HepG2 (cell line): ENCODE measurements around the gene KMT2B. TPM values are rescaled to one million over a fixed set of nuclear protein-coding genes. Genes with fewer than 3 reads are reported as not detected.

Experiments used
- MXI1 ChIP-seq: IDR thresholded peaks from 3 replicates; pipeline ENCODE4 v1.6.1; 2012; ENCODE audit warnings: low read depth, low read length, inconsistent platforms, borderline replicate concordance
- NR2F2 ChIP-seq: IDR thresholded peaks from 2 replicates; pipeline ENCODE4 v1.6.1; 2012; ENCODE audit warnings: low read depth, inconsistent platforms, borderline replicate concordance
- THYN1 ChIP-seq: sonication (generic); formaldehyde crosslinking; IDR thresholded peaks from 2 replicates; pipeline ENCODE4 v1.8.1; 2023; ENCODE audit warnings: low read depth, mild to moderate bottlenecking, moderate library complexity, missing genetic modification reagents, borderline replicate concordance
- ZNF343 ChIP-seq: sonication (generic); formaldehyde crosslinking; IDR thresholded peaks from 2 replicates; pipeline ENCODE4 v1.4.0; 2020; ENCODE audit warnings: mild to moderate bottlenecking, missing genetic modification reagents
- polyA plus RNA-seq, 8 experiments: library from polyadenylated mRNA; depleted of rRNA in 3 of 8; stranded (reverse) in 7 of 8; unstranded in 1 of 8; fragments of >200 nt; fragmentation: Illumina TruSeq in 4 of 8; extraction: Trizol in 4 of 8; gene quantifications; 2 replicates each; pipeline versions ENCODE4 v1.2.1 to v1.2.3, GENCODE V29; 2011 to 2016; ENCODE audit warnings: low read depth in 4 of 8, missing spikeins in 1 of 8, mixed read lengths in 1 of 8; ENCODE audit not compliant: insufficient read depth in 1 of 8
- total RNA-seq, 5 experiments: library from RNA; depleted of rRNA; stranded (reverse); fragments of >200 nt; fragmentation: Illumina TruSeq; extraction: Trizol; gene quantifications; 2 replicates each; pipeline ENCODE4 v1.2.3, GENCODE V29; 2016; ENCODE audit warnings: low read depth in 1 of 5
- TF ChIP-seq, protein P1 (sequence below), 2 experiments: fragments of 450-650 bp in 1 of 2; sonication (generic) in 1 of 2; formaldehyde crosslinking in 1 of 2; IDR thresholded peaks; 2 replicates each; pipeline versions ENCODE4 v1.6.1 to v1.8.0; 2016 to 2022; ENCODE audit warnings: antibody characterized with exemption in 1 of 2, mild to moderate bottlenecking in 1 of 2, missing genetic modification reagents in 1 of 2
- TF ChIP-seq, protein P2 (sequence below): sonication (generic); formaldehyde crosslinking; IDR thresholded peaks from 2 replicates; pipeline ENCODE4 v1.4.0; 2020; ENCODE audit warnings: missing genetic modification reagents
- TF ChIP-seq, protein P3 (sequence below): IDR thresholded peaks from 2 replicates; pipeline ENCODE4 v1.6.1; 2018; ENCODE audit warnings: missing genetic modification reagents
- TF ChIP-seq, protein P4 (sequence below): sonication (generic); formaldehyde crosslinking; IDR thresholded peaks from 2 replicates; pipeline ENCODE4 v1.4.0; 2020; ENCODE audit warnings: mild to moderate bottlenecking, low read depth, missing genetic modification reagents

KMT2B gene
- total and polyA plus RNA-seq, 2 of the 13 experiments (the other 11 are each of a cell fraction or from before 2014, with no cell fraction given): 6.2 to 16.9 TPM

DNA sequence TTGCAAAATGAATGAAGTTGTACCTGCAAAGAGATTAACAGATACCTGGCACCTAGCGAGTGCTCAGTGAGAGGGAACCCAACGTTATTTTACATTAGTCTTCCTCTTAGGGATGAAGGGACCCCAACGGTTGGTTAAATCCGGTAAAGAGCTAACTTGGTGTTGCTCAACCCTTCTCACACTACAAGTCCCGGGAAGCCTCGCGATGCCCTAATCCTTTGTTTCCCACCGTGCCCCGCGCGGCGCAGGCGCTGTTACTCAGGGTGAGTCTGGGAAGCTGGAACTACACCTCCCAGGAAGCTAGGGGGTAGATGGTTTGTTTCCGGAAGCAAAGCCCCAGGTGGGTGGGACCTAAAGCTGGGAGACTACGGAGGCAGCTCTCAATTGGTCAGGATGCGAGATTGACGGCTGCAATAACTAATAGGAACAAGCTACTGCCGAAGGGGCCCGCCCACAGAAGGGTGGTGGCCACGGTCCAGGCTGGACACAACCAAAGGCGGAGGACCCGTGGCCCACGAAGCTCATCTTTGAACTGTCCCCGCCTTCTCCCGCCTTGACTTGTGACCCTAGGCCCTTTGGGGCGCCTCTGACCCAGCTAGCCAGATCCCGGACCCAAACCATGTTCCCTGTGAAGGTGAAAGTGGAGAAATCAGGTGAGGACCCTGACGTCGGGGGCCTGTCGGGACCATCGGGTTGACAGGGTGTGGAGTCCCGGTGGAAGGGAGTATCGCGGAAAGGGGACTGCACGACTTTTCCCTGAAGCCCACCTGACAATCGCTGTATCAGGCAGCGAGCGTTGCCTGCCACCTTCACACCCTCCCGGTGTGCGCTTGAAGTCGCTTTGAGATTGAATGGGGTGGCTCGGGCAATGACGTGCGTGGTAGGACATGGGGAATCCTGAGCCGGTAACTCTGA lies 30.6 kb downstream of the KMT2B start, which contains the start of gene LIN37 (continued):
- TF ChIP-seq, protein P1, sequence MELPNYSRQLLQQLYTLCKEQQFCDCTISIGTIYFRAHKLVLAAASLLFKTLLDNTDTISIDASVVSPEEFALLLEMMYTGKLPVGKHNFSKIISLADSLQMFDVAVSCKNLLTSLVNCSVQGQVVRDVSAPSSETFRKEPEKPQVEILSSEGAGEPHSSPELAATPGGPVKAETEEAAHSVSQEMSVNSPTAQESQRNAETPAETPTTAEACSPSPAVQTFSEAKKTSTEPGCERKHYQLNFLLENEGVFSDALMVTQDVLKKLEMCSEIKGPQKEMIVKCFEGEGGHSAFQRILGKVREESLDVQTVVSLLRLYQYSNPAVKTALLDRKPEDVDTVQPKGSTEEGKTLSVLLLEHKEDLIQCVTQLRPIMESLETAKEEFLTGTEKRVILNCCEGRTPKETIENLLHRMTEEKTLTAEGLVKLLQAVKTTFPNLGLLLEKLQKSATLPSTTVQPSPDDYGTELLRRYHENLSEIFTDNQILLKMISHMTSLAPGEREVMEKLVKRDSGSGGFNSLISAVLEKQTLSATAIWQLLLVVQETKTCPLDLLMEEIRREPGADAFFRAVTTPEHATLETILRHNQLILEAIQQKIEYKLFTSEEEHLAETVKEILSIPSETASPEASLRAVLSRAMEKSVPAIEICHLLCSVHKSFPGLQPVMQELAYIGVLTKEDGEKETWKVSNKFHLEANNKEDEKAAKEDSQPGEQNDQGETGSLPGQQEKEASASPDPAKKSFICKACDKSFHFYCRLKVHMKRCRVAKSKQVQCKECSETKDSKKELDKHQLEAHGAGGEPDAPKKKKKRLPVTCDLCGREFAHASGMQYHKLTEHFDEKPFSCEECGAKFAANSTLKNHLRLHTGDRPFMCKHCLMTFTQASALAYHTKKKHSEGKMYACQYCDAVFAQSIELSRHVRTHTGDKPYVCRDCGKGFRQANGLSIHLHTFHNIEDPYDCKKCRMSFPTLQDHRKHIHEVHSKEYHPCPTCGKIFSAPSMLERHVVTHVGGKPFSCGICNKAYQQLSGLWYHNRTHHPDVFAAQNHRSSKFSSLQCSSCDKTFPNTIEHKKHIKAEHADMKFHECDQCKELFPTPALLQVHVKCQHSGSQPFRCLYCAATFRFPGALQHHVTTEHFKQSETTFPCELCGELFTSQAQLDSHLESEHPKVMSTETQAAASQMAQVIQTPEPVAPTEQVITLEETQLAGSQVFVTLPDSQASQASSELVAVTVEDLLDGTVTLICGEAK (IDR thresholded peaks at IDR 0.05): peak; percentile 17; the same call in 1 of the 2 replicates
- TF ChIP-seq, protein P1 (CRISPR knock-in tag; IDR thresholded peaks at IDR 0.05): peak; percentile 51; the same call in 1 of the 2 replicates
- TF ChIP-seq NR2F2 (peak; percentile 74; the same call in 1 of the 2 replicates), THYN1 (no peak), ZNF343 (CRISPR knock-in tag) (no peak), MXI1 (peak; percentile 47; the same call in 1 of the 3 replicates)
- TF ChIP-seq, protein P2, sequence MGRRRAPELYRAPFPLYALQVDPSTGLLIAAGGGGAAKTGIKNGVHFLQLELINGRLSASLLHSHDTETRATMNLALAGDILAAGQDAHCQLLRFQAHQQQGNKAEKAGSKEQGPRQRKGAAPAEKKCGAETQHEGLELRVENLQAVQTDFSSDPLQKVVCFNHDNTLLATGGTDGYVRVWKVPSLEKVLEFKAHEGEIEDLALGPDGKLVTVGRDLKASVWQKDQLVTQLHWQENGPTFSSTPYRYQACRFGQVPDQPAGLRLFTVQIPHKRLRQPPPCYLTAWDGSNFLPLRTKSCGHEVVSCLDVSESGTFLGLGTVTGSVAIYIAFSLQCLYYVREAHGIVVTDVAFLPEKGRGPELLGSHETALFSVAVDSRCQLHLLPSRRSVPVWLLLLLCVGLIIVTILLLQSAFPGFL (CRISPR knock-in tag): no peak
- TF ChIP-seq, protein P3, sequence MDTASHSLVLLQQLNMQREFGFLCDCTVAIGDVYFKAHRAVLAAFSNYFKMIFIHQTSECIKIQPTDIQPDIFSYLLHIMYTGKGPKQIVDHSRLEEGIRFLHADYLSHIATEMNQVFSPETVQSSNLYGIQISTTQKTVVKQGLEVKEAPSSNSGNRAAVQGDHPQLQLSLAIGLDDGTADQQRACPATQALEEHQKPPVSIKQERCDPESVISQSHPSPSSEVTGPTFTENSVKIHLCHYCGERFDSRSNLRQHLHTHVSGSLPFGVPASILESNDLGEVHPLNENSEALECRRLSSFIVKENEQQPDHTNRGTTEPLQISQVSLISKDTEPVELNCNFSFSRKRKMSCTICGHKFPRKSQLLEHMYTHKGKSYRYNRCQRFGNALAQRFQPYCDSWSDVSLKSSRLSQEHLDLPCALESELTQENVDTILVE (CRISPR knock-in tag): no peak; the same call in 1 of the 2 replicates
- TF ChIP-seq, protein P4, sequence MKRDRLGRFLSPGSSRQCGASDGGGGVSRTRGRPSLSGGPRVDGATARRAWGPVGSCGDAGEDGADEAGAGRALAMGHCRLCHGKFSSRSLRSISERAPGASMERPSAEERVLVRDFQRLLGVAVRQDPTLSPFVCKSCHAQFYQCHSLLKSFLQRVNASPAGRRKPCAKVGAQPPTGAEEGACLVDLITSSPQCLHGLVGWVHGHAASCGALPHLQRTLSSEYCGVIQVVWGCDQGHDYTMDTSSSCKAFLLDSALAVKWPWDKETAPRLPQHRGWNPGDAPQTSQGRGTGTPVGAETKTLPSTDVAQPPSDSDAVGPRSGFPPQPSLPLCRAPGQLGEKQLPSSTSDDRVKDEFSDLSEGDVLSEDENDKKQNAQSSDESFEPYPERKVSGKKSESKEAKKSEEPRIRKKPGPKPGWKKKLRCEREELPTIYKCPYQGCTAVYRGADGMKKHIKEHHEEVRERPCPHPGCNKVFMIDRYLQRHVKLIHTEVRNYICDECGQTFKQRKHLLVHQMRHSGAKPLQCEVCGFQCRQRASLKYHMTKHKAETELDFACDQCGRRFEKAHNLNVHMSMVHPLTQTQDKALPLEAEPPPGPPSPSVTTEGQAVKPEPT (CRISPR knock-in tag): no peak
